HG03565 (cell line): ENCODE results near the gene ABLIM1.

ENCODE experiments used
- ATAC-seq: cut with Tn5 transposase; IDR thresholded peaks from one replicate; pipeline ENCODE4 v1.9.1; 2021; ENCODE audit warnings: mild to moderate bottlenecking, moderate library complexity; ENCODE audit not compliant: unreplicated experiment

ABLIM1 gene

GRCh38 chr10:114523876-114524275 is 134.2 kb downstream of the ABLIM1 start:
- no peak for ATAC-seq

GRCh38 chr10:114521255-114521654 is 136.8 kb downstream of the ABLIM1 start:
- no peak for ATAC-seq

GRCh38 chr10:114520453-114520852 is 137.6 kb downstream of the ABLIM1 start:
- ATAC-seq: no peak

- no peak for ATAC-seq
Observed at GRCh38 chr10:114519756-114520293, 138.2 kb downstream of the ABLIM1 start.

- ATAC-seq: no peak
Observed at GRCh38 chr10:114519306-114519669, 138.8 kb downstream of the ABLIM1 start.

- no peak for ATAC-seq
Observed at GRCh38 chr10:114518401-114519305, 139.4 kb downstream of the ABLIM1 start.

GRCh38 chr10:114517368-114518250 is 140.5 kb downstream of the ABLIM1 start:
- ATAC-seq: no peak

- no peak for ATAC-seq
Observed at GRCh38 chr10:114516356-114516755, 141.7 kb downstream of the ABLIM1 start.

- ATAC-seq: no peak
Observed at GRCh38 chr10:114515298-114515914, 142.7 kb downstream of the ABLIM1 start.

- ATAC-seq: no peak
Observed at GRCh38 chr10:114513381-114513792, 144.7 kb downstream of the ABLIM1 start.

- ATAC-seq: no peak
Observed at GRCh38 chr10:114511881-114512280, 146.2 kb downstream of the ABLIM1 start.

- ATAC-seq: no peak
Observed at GRCh38 chr10:114508376-114508775, 149.7 kb downstream of the ABLIM1 start.

- ATAC-seq: no peak
Observed at GRCh38 chr10:114507449-114507848, 150.6 kb downstream of the ABLIM1 start.

- no peak for ATAC-seq
Observed at GRCh38 chr10:114506871-114507385, 151.1 kb downstream of the ABLIM1 start.

GRCh38 chr10:114504769-114505579 is 153.1 kb downstream of the ABLIM1 start:
- no peak for ATAC-seq

- no peak for ATAC-seq
Observed at GRCh38 chr10:114502074-114502473, 156.0 kb downstream of the ABLIM1 start.

- ATAC-seq: no peak
Observed at GRCh38 chr10:114501650-114502049, 156.4 kb downstream of the ABLIM1 start.

GRCh38 chr10:114500643-114501042 is 157.4 kb downstream of the ABLIM1 start:
- no peak for ATAC-seq

GRCh38 chr10:114499630-114500190 is 158.4 kb downstream of the ABLIM1 start:
- peak; percentile 22 for ATAC-seq

- peak; percentile 19 for ATAC-seq
Observed at GRCh38 chr10:114499116-114499515, 159.0 kb downstream of the ABLIM1 start.
